ENCODE results near the gene SCAMP2. TPM values are rescaled to one million over a fixed set of nuclear protein-coding genes. Genes with fewer than 3 reads are reported as not detected.
A peak's percentile ranks its signal among the peaks of the same experiment; 100 is the strongest.

SCAMP2 gene
- total RNA-seq, 1 experiment from 2014 or later = 50.2 TPM

GRCh38 chr15:74889883-74890664 lies 16.9 kb upstream of the SCAMP2 start, which contains the start of gene MPI:
TSS of gene MPI (plus strand) at chr15:74890042. CDS start at chr15:74890074, 32 bp downstream.
- Histone ChIP-seq H3K27me3 (ENCODE audit: insufficient read depth, low read length) (no peaks in the 10 kb centered on the region), H2BK120ac (ENCODE audit: low read depth, low read length, poor library complexity, severe bottlenecking) (no peak within 1 kb of the TSS), H2BK20ac (ENCODE audit: low read depth, low read length, poor library complexity, severe bottlenecking) (no peak within 1 kb of the TSS), H3K4me2 (ENCODE audit: insufficient read depth, insufficient read length, low read length) (peak within 1 kb of the TSS; percentile 69), H2AFZ (ENCODE audit: low read length) (peak within 1 kb of the TSS; percentile 83), H2BK5ac (ENCODE audit: insufficient read length, low read length) (no peak within 1 kb of the TSS), H3K56ac (ENCODE audit: insufficient read length, low read depth, low read length) (peak within 1 kb of the TSS; percentile 12), H3K79me2 (ENCODE audit: insufficient read depth, low read length) (no peaks in the 10 kb centered on the region), H3K14ac (ENCODE audit: insufficient read depth, low read length) (peak within 1 kb of the TSS; percentile 80), H3K23me2 (ENCODE audit: insufficient read length, low read depth, low read length, poor library complexity, severe bottlenecking) (peaks cover 11% of the 10 kb centered on the region), H3K4ac (ENCODE audit: low read depth, low read length) (no peak within 1 kb of the TSS), H3K4me1 (ENCODE audit: insufficient read depth, low read length) (no peaks in the 10 kb centered on the region), H3K79me1 (ENCODE audit: insufficient read depth, low read depth, low read length, poor library complexity, severe bottlenecking) (no peaks in the 10 kb centered on the region), H3K18ac (ENCODE audit: insufficient read length, low read depth, low read length) (peak within 1 kb of the TSS; percentile 68), H2AK5ac (ENCODE audit: insufficient read length, low read length) (no peak within 1 kb of the TSS), H3K27ac (ENCODE audit: insufficient read length, low read depth, low read length) (no peak within 1 kb of the TSS), H4K20me1 (ENCODE audit: control insufficient read depth, insufficient read depth, insufficient read length) (no peaks in the 10 kb centered on the region), H3K9me3 (ENCODE audit: control insufficient read depth, low read depth, low read length) (no peaks in the 10 kb centered on the region), H4K8ac (replicated peaks; ENCODE audit: insufficient read length, low read depth, low read length) (no peak within 1 kb of the TSS), H4K91ac (ENCODE audit: insufficient read length, low read depth, low read length) (no peak within 1 kb of the TSS), H3T11ph (ENCODE audit: low read length) (no peak within 1 kb of the TSS), H3K23ac (ENCODE audit: insufficient read length, low read depth, low read length) (no peak within 1 kb of the TSS), H3K9ac (ENCODE audit: extremely low read depth, insufficient read length, low read length) (peak within 1 kb of the TSS; percentile 56), H4K5ac (ENCODE audit: insufficient read length, low read depth, low read length) (no peak within 1 kb of the TSS), H2BK12ac (ENCODE audit: insufficient read length, low read depth, low read length) (no peak within 1 kb of the TSS), H2BK15ac (ENCODE audit: low read depth, low read length) (no peak within 1 kb of the TSS)
- no peaks in the 10 kb centered on the region; a peak in 1 of 5 replicates for H3K9me3 Mint-ChIP-seq
- H3K4me3 Mint-ChIP-seq = peak within 1 kb of the TSS; percentile 86 to 90
- peaks cover 15 to 34% (median 25%) of the 10 kb centered on the region in 3 experiments; a peak in 6 of 7 replicates for H3K36me3 Mint-ChIP-seq (ENCODE audit: insufficient read depth in 1 of 3, low read depth in 3 of 3)
- WGBS (ENCODE audit: extremely low coverage, insufficient read length, low lambda C conversion rate) = no CpG with 5 or more reads among the region's 47 CpGs
- H3K4me1 Mint-ChIP-seq = peaks cover 19 to 25% of the 10 kb centered on the region in 2 experiments
- H3K27ac Mint-ChIP-seq = peak within 1 kb of the TSS; percentile 80 to 96 (median 94); a peak in 6 of 7 replicates
- peaks cover under 1% of the 10 kb centered on the region; the same call in 1 of the 2 replicates for H3K27me3 Mint-ChIP-seq (ENCODE audit: low read depth)
- no peak for TF ChIP-seq CTCF (conservative IDR thresholded peaks at IDR 0.05)
- DNase-seq = peak; percentile 89
